Epithelial cell of esophagus (primary cell): ENCODE data around the gene SPATA1.
A peak's percentile ranks its signal among the peaks of the same experiment; 100 is the strongest.

Source experiments
- DNase-seq: peaks from one replicate; pipeline ENCODE4 v3.0.0; 2010; ENCODE audit warnings: low read depth
- H3K4me3 ChIP-seq: 2 replicates; pipeline ENCODE4 v1.5.1; 2011; ENCODE audit warnings: mild to moderate bottlenecking, low read length, control low read depth
- CTCF ChIP-seq: IDR thresholded peaks from 2 replicates; pipeline ENCODE4 v1.5.1; 2011; ENCODE audit warnings: low read depth, mild to moderate bottlenecking, low read length, control low read depth, inconsistent platforms; ENCODE audit not compliant: insufficient read depth; ENCODE audit errors: missing control alignments

Gene SPATA1

GRCh38 chr1:84480650-84481049, 25.5 kb upstream of the SPATA1 start:
- no peak for DNase-seq
- H3K4me3 ChIP-seq, result peak overlapping the region; percentile 63
- no peak for TF ChIP-seq CTCF

DNA sequence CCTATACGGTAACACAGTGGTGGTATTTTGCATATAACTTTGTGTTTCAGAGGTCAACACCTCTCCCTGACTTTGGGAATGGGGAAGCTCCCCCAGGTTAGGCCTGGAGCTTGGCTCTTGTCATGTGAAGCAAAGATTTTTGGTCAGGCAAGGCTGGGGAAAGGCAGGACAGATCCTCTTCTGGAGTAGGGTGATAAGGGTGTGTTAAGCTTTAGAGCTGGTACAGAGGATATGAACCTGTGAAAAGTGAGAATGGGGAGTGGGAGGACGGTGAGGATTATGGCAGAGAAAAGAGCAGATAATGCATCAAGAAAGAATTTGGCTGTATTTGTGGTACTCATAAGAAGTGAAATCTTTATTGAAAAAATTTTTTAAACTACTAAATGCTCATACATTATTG, 24.9 kb upstream of the SPATA1 start:
- DNase-seq, result no peak
- no peak for TF ChIP-seq CTCF
- no peak overlapping the region for H3K4me3 ChIP-seq

- DNase-seq, result no peak
- no peak for TF ChIP-seq CTCF
- no peak overlapping the region for H3K4me3 ChIP-seq
Measured at GRCh38 chr1:84488107-84488506, 18.1 kb upstream of the SPATA1 start.

DNA sequence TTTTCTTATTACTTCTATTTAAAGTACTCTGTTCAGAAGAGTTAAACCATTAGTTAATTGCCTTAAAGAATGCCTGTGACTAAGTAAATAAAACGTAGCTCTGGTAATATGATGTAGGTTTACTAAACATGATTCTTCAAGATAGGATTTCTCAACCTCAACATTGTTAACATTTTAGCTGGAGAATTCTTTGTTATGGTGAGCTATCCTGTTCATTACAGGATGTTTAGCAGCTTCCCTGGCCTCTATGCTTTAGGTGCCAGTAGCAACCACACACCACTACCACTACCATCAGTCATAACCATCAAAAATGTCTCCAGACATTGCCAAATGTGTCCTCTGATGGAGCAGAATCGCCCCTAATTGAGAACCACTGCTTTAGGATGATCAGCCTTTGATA, 16.4 kb upstream of the SPATA1 start:
- TF ChIP-seq CTCF, result no peak
- H3K4me3 ChIP-seq, result no peak overlapping the region
- DNase-seq, result no peak

- TF ChIP-seq CTCF, result no peak
- peak; percentile 53 for DNase-seq
- H3K4me3 ChIP-seq, result no peak overlapping the region
Measured at GRCh38 chr1:84492726-84493125, 13.5 kb upstream of the SPATA1 start.

- no peak for DNase-seq
- no peak overlapping the region for H3K4me3 ChIP-seq
- no peak for TF ChIP-seq CTCF
Measured at GRCh38 chr1:84493747-84494146, 12.4 kb upstream of the SPATA1 start.

DNA sequence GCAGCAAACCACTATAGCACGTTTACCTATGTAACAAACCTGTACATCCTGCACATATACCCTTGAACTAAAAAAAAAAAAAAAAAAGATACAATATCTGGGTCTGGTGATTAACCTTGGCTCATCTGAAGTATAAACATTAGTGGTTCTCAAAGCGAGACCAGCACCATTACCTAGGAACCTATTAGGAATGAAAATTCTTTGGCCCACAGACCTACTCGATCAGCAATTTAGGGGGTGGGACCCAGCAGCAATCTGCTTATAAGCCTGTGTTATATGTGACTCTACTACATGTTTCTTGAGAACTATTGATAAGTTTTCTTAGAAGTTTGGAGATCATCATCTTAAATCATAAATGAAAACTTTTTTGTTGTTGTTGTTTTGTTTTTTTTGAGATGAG, 9.7 kb upstream of the SPATA1 start:
- no peak for TF ChIP-seq CTCF
- no peak overlapping the region for H3K4me3 ChIP-seq
- DNase-seq, result no peak
